Mucosa of rectum (tissue), 2 donors: ENCODE measurements around the gene CERS1.
A peak's percentile ranks its signal among the peaks of the same experiment; 100 is the strongest.

Experiments used
- H3K27ac ChIP-seq, 2 donors: one replicate each; pipeline ENCODE4 v1.7.0; 2013; ENCODE audit warnings: inconsistent platforms in 2 of 2, low read depth in 2 of 2, low read length in 2 of 2
- H3K27me3 ChIP-seq, 2 donors: one replicate each; pipeline ENCODE4 v1.7.0; 2013; ENCODE audit warnings: low read length in 2 of 2; ENCODE audit not compliant: control insufficient read depth in 2 of 2, insufficient read depth in 2 of 2
- H3K36me3 ChIP-seq, 2 donors: one replicate each; pipeline ENCODE4 v1.7.0; 2013; ENCODE audit warnings: low read length in 2 of 2; ENCODE audit not compliant: control insufficient read depth in 2 of 2, insufficient read depth in 2 of 2
- H3K4me1 ChIP-seq, 2 donors: one replicate each; pipeline ENCODE4 v1.7.0; 2013; ENCODE audit warnings: low read length in 2 of 2, mild to moderate bottlenecking in 1 of 2; ENCODE audit not compliant: control insufficient read depth in 2 of 2, insufficient read depth in 2 of 2
- H3K4me3 ChIP-seq, 2 donors: one replicate each; pipeline ENCODE4 v1.7.0; 2013; ENCODE audit warnings: low read length in 2 of 2
- H3K9ac ChIP-seq, 2 donors: one replicate each; pipeline ENCODE4 v1.7.0; 2013; ENCODE audit warnings: low read length in 2 of 2, low read depth in 1 of 2, mild to moderate bottlenecking in 1 of 2
- H3K9me3 ChIP-seq, 2 donors: one replicate each; pipeline ENCODE4 v1.7.0; 2013; ENCODE audit warnings: low read length in 2 of 2; ENCODE audit not compliant: control insufficient read depth in 2 of 2
- donor health status: healthy.
- donor health status: Normal muscosa, but diverticular disease.

Gene CERS1

GRCh38 chr19:18848878-18849661 lies 46.9 kb downstream of the CERS1 start:
- H3K9me3 ChIP-seq, result no peaks in the 10 kb centered on the region
- peak overlapping the region; percentile 42 to 67 for H3K27ac ChIP-seq
- no peaks in the 10 kb centered on the region for H3K27me3 ChIP-seq
- peaks cover 60 to 65% of the 10 kb centered on the region in 2 donors for H3K36me3 ChIP-seq
- peaks cover 23 to 30% of the 10 kb centered on the region in 2 donors for H3K4me1 ChIP-seq
- no peak overlapping the region for H3K9ac ChIP-seq
- H3K4me3 ChIP-seq, result no peak overlapping the region

DNA sequence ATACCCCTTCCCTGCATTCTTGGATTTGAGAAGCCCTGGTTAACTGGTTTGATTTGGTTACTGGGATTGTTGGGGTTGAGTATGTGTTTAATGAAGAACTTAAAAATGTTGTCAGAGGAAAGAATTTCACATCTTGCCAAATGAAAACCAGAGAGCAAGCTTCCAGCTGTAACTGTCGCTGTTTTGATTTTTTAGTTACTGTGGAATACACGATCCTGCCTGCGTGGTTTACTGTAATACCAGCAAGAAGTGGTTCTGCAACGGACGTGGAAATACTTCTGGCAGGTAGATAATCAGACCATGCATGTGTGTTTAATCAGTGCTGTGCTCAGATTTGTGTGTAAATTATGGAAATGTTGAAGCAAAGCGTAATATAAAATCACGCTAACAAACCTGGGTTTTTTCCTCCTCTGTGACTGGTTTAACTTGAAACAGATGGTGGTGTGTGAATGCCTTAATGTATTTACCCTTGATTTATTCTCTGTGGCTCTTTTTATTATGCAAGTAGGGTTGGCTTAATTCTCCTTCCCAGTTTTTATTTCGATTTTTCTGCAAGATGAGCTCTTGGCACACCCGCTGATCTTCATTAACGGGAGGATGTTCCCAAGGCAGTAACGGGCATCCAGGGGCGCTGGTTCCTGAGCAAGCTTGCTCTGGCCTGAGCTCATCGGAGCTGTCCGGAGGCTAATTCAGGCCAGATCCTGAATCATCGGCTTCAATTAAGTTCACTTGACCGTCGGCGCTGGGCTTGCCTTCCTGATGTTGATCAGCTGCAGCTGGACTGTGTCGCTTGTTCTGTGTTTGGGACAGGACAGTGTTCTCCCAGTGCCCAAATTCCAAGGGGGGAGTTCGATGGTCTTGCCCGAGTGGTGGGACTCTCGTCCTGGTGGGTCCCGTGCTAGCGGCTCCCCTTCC lies 48.2 kb downstream of the CERS1 start:
- H3K36me3 ChIP-seq, result peaks cover 47 to 52% of the 10 kb centered on the region in 2 donors
- peak overlapping the region in 1 of 2 donors; percentile 12 for H3K9ac ChIP-seq
- H3K4me1 ChIP-seq, result peaks cover 27 to 30% of the 10 kb centered on the region in 2 donors
- no peak overlapping the region for H3K4me3 ChIP-seq
- H3K27ac ChIP-seq, result peak overlapping the region; percentile 42 to 67
- H3K9me3 ChIP-seq, result no peaks in the 10 kb centered on the region
- H3K27me3 ChIP-seq, result no peaks in the 10 kb centered on the region

- no peaks in the 10 kb centered on the region for H3K27me3 ChIP-seq
- H3K36me3 ChIP-seq, result peaks cover 44 to 45% of the 10 kb centered on the region in 2 donors
- no peak overlapping the region for H3K27ac ChIP-seq
- H3K4me3 ChIP-seq, result no peak overlapping the region
- no peaks in the 10 kb centered on the region for H3K9me3 ChIP-seq
- H3K4me1 ChIP-seq, result peaks cover 27 to 30% of the 10 kb centered on the region in 2 donors
- no peak overlapping the region for H3K9ac ChIP-seq
Measured at GRCh38 chr19:18846862-18847548, 49.0 kb downstream of the CERS1 start.

DNA sequence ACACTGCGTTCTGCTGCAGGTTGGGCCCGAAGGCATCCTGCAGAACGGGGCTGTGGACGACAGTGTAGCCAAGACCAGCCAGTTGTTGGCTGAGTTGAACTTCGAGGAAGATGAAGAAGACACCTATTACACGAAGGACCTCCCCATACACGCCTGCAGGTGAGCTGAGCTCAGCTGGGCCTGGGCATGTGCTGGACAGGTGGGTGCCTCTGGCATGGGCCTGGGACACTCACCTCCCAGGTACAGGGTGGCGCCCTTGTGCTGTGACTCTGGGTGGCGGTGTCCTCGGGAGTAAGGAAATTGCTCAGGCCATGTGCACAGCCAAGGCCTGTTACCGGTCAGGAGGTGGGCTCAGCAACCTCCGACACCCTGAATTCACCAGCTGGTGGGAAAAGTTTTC lies 50.0 kb downstream of the CERS1 start:
- Histone ChIP-seq H3K27me3 (no peaks in the 10 kb centered on the region), H3K4me1 (peaks cover 27 to 30% of the 10 kb centered on the region in 2 donors), H3K9me3 (no peaks in the 10 kb centered on the region), H3K27ac (no peak overlapping the region), H3K4me3 (no peak overlapping the region), H3K9ac (no peak overlapping the region), H3K36me3 (peaks cover 35 to 38% of the 10 kb centered on the region in 2 donors)

DNA sequence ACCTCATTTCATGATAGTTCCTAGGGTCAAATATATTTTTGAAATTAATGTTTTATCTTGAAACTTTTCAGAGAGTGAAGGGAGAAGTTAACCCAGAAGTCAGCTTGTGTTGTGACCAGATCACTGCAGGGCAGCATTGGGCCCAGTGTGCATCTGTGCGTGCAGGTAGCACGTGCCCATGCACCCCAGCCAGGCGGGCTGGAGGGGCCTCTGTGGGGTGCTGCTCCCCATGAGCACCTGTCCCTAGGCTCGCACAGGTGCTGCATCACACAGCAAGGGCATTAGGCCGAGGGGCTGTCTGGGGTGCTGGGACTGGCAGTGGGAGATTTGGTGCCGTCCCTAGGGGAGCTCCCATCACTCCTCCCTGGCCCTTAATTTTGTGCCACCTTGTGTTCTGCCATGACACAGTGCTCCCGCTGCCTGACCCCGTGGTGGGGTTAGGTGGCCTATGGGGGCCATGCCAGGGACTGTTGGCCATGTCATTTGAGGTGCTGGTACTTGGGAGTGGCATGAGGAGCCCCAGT lies 51.1 kb downstream of the CERS1 start:
- Histone ChIP-seq H3K4me3 (no peak overlapping the region), H3K36me3 (peaks cover 24 to 27% of the 10 kb centered on the region in 2 donors), H3K27ac (no peak overlapping the region), H3K27me3 (no peaks in the 10 kb centered on the region), H3K4me1 (peaks cover 27 to 30% of the 10 kb centered on the region in 2 donors), H3K9me3 (no peaks in the 10 kb centered on the region), H3K9ac (no peak overlapping the region)

- Histone ChIP-seq H3K27ac (no peak overlapping the region), H3K4me1 (peaks cover 23 to 28% of the 10 kb centered on the region in 2 donors), H3K9ac (no peak overlapping the region), H3K4me3 (no peak overlapping the region), H3K27me3 (no peaks in the 10 kb centered on the region), H3K9me3 (no peaks in the 10 kb centered on the region), H3K36me3 (peaks cover 17 to 21% of the 10 kb centered on the region in 2 donors)
Measured at GRCh38 chr19:18843960-18844359, 52.0 kb downstream of the CERS1 start.

DNA sequence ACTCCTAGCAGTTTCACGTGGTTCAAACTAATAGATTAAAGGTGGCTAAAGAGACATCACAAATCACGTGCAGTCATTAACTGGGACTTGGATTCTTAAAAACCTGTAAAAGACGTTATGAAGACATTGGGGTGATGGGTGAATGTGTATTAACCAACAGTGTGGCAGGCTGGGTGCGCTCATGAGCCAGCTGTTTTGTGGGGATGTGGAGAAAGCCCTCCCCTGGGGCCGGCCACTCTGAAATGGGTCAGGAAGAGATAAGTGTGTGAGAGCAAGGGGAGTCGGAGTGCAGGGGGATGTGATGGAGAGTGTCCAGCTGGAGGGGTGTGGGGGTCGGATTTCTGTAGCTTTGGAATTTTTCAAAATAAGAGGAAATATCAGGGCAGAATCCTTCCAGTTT lies 53.8 kb downstream of the CERS1 start:
- Histone ChIP-seq H3K9me3 (no peaks in the 10 kb centered on the region), H3K36me3 (peaks cover 17 to 19% of the 10 kb centered on the region in 2 donors), H3K4me3 (no peak overlapping the region), H3K27ac (no peak overlapping the region), H3K27me3 (no peaks in the 10 kb centered on the region), H3K9ac (no peak overlapping the region), H3K4me1 (peaks cover 7 to 22% of the 10 kb centered on the region in 2 donors)

- Histone ChIP-seq H3K9ac (no peak overlapping the region), H3K4me3 (no peak overlapping the region), H3K9me3 (no peaks in the 10 kb centered on the region), H3K36me3 (peaks cover 17 to 19% of the 10 kb centered on the region in 2 donors), H3K27ac (no peak overlapping the region), H3K27me3 (no peaks in the 10 kb centered on the region), H3K4me1 (peaks cover 12 to 26% of the 10 kb centered on the region in 2 donors)
Measured at GRCh38 chr19:18841400-18841799, 54.6 kb downstream of the CERS1 start.

- no peaks in the 10 kb centered on the region for H3K27me3 ChIP-seq
- H3K36me3 ChIP-seq, result peaks cover 12 to 21% of the 10 kb centered on the region in 2 donors
- peaks cover 20 to 33% of the 10 kb centered on the region in 2 donors for H3K4me1 ChIP-seq
- no peak overlapping the region for H3K27ac ChIP-seq
- H3K9ac ChIP-seq, result no peak overlapping the region
- no peak overlapping the region for H3K4me3 ChIP-seq
- no peaks in the 10 kb centered on the region for H3K9me3 ChIP-seq
Measured at GRCh38 chr19:18840288-18841267, 55.4 kb downstream of the CERS1 start.
